Measurements from ENCODE around the gene IL12RB2.

DNA sequence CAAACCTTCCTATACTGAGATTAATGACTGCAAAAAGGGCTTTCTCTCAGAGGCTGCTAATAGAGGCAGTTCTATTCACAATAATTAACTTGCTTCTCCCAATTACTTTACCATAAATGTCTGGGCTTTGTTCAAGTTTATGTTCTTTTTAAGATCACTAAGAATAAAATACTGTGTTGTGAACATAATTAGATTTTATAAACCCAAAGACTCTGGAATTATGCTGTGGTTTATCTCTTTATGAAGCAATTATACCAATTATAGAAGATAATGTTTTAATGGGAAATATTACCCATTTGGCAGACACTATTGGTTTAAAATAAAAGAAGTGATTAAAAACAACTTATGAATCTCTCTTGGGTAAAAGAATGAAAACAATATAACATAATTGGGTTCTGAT is 43.5 kb upstream of the IL12RB2 start:
- TF ChIP-seq SP2 (tag by site-specific recombination; IDR thresholded peaks at IDR 0.05) (no peak), ZEB2 (tag by site-specific recombination; IDR thresholded peaks at IDR 0.05) (no peak), YY1 (tag by site-specific recombination; IDR thresholded peaks at IDR 0.05) (no peak), ZBTB21 (tag by site-specific recombination; IDR thresholded peaks at IDR 0.05) (no peak), KLF1 (tag by site-specific recombination; IDR thresholded peaks at IDR 0.05) (no peak), ZNF701 (tag by site-specific recombination; IDR thresholded peaks at IDR 0.05) (no peak)
- TF ChIP-seq, protein P1, sequence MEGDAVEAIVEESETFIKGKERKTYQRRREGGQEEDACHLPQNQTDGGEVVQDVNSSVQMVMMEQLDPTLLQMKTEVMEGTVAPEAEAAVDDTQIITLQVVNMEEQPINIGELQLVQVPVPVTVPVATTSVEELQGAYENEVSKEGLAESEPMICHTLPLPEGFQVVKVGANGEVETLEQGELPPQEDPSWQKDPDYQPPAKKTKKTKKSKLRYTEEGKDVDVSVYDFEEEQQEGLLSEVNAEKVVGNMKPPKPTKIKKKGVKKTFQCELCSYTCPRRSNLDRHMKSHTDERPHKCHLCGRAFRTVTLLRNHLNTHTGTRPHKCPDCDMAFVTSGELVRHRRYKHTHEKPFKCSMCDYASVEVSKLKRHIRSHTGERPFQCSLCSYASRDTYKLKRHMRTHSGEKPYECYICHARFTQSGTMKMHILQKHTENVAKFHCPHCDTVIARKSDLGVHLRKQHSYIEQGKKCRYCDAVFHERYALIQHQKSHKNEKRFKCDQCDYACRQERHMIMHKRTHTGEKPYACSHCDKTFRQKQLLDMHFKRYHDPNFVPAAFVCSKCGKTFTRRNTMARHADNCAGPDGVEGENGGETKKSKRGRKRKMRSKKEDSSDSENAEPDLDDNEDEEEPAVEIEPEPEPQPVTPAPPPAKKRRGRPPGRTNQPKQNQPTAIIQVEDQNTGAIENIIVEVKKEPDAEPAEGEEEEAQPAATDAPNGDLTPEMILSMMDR (tag by site-specific recombination; IDR thresholded peaks at IDR 0.05), result no peak
- TF ChIP-seq, protein P2, sequence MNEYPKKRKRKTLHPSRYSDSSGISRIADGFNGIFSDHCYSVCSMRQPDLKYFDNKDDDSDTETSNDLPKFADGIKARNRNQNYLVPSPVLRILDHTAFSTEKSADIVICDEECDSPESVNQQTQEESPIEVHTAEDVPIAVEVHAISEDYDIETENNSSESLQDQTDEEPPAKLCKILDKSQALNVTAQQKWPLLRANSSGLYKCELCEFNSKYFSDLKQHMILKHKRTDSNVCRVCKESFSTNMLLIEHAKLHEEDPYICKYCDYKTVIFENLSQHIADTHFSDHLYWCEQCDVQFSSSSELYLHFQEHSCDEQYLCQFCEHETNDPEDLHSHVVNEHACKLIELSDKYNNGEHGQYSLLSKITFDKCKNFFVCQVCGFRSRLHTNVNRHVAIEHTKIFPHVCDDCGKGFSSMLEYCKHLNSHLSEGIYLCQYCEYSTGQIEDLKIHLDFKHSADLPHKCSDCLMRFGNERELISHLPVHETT (tag by site-specific recombination; IDR thresholded peaks at IDR 0.05), result no peak
- TF ChIP-seq, protein P3, sequence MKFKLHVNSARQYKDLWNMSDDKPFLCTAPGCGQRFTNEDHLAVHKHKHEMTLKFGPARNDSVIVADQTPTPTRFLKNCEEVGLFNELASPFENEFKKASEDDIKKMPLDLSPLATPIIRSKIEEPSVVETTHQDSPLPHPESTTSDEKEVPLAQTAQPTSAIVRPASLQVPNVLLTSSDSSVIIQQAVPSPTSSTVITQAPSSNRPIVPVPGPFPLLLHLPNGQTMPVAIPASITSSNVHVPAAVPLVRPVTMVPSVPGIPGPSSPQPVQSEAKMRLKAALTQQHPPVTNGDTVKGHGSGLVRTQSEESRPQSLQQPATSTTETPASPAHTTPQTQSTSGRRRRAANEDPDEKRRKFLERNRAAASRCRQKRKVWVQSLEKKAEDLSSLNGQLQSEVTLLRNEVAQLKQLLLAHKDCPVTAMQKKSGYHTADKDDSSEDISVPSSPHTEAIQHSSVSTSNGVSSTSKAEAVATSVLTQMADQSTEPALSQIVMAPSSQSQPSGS (tag by site-specific recombination; IDR thresholded peaks at IDR 0.05; ENCODE audit: low read depth), result no peak

All from HEK293 (cell line).